ENCODE measurements around the gene GLIS1.

DNA sequence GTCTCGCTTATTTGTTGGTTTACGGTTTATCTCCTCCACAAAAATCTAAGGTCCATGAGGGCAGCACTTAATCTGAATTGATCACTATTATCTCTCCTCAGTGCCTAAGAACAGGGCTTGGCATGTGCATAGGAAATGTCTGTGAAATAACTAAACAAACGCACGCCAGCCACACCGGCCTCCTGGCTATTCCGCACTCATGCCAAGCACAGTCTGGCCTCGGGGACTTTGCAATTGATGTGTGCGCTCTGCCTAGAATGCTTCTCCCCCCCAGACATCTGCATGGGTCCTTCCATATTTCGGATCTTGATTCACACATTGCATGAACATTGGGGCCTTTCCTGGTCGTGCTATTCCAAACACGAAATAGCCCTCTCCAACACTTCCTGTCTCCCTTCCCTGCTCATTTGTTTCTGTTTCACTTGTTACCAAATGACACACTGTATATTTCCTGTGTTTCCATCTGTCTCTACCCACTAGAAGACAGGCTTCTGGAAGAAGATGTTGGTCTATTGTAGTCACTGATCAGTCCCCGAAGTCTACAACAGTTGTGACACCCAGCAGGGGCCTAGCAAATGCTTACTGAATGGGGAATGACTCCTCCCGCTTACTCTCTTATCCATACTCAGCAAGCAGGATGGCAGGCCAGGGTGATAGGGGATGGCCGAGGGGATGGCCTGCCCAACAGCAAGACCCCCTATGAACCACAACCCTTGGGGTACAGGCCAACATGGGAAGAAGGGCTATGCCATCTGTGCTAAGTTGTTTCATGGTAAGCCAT lies 93.9 kb downstream of the GLIS1 start:
- TF ChIP-seq, protein P1, sequence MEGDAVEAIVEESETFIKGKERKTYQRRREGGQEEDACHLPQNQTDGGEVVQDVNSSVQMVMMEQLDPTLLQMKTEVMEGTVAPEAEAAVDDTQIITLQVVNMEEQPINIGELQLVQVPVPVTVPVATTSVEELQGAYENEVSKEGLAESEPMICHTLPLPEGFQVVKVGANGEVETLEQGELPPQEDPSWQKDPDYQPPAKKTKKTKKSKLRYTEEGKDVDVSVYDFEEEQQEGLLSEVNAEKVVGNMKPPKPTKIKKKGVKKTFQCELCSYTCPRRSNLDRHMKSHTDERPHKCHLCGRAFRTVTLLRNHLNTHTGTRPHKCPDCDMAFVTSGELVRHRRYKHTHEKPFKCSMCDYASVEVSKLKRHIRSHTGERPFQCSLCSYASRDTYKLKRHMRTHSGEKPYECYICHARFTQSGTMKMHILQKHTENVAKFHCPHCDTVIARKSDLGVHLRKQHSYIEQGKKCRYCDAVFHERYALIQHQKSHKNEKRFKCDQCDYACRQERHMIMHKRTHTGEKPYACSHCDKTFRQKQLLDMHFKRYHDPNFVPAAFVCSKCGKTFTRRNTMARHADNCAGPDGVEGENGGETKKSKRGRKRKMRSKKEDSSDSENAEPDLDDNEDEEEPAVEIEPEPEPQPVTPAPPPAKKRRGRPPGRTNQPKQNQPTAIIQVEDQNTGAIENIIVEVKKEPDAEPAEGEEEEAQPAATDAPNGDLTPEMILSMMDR (IDR thresholded peaks at IDR 0.05; ENCODE audit: insufficient read depth, low read depth, low read length), result no peak
- TF ChIP-seq EZH2 (IDR thresholded peaks at IDR 0.05; ENCODE audit: insufficient read depth, low read length), result no peak
